Measurements from ENCODE around the gene PTPRN2. TPM values are rescaled to one million over a fixed set of nuclear protein-coding genes. Genes with fewer than 3 reads are reported as not detected.

The PTPRN2 gene
- total and polyA plus RNA-seq, 4 experiments from 2014 or later = 1.7 to 2.6 (median 1.9) TPM

DNA sequence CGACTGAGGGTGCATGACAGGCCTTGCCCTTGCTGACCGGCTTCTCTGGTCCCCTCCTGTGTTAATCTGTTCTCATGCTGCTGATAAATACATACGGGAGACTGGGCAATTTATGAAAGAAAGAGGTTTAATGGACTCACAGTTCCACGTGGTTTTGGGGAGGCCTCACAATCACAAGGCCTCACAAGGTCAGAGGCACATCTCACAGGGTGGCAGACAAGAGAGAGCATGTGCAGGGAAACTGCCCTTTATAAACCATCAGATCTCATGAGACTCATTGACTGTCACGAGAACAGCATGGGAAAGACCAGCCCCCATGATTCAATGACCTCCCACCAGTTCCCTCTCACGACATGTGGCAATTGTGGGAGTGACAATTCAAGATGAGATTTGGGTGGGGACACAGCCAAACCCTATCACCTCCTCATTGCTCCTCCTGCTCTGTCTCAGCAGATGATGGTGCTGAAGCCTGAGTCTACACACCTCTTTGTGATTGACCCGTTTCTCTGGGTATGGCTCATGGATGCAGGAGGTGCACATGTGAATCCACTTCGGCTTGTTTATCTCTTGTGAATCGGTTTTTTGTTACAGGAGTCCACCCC is 703.1 kb downstream of the PTPRN2 start:
- H3K27ac Mint-ChIP-seq = peak overlapping the region in 1 of 7 donors; percentile 47
- H3K4me1 ChIP-seq (ENCODE audit: insufficient read depth, low read length) = peaks cover 16% of the 10 kb centered on the region

DNA sequence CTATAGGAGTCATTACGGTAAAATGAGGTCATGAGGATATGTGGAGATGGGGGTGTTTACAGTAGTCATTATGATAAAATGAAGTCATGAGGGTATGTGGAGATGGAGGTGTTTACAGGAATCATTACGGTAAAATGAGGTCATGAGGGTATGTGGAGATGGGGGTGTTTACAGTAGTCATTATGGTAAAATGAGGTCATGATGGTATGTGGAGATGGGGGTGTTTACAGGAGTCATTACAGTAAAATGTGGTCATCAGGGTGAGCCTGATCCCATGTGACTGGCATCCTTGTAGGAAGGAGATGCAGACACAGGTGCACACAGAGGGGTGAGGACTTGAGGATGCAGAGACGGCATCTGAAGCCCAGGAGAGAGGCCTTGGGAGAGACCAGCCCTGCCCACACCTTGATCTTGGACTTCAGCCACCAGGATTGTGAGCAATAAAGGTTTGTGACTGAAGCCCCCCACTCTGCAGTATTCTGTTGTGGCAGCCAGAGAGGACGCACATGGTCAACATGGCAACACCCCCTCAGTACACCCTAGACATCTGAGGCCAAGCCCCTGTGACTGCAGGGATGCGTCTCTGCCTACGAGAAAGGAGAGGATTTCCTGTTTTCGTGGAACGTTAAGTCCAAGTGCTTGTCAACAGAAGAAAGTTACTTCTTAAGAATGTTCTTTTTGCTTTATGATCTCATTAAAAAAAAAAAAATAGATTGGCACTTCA is 706.4 kb downstream of the PTPRN2 start:
- peaks cover 5 to 7% (median 6%) of the 10 kb centered on the region in 4 donors for H3K4me1 Mint-ChIP-seq
- H3K4me3 ChIP-seq (ENCODE audit: low read length in 2 of 2) = no peak overlapping the region
- H3K27ac ChIP-seq (ENCODE audit: low read depth, low read length) = no peak overlapping the region
- peaks cover 16% of the 10 kb centered on the region for H3K4me1 ChIP-seq (ENCODE audit: insufficient read depth, low read length)
- peak overlapping the region in 4 of 7 donors; percentile 65 to 88 (median 82) for H3K27ac Mint-ChIP-seq
- H3K36me3 ChIP-seq (ENCODE audit: insufficient read depth, low read length) = no peaks in the 10 kb centered on the region
- intact Hi-C loops (cut with micrococcal nuclease) = no loop called here
- ChIA-PET POLR2A (ENCODE audit: partially characterized antibody) (no interaction called here), CTCF (ENCODE audit: partially characterized antibody) (no interaction called here)
- H3K9me3 ChIP-seq (ENCODE audit: control insufficient read depth in 1 of 2, low read length in 2 of 2) = no peaks in the 10 kb centered on the region
- H3K9me3 Mint-ChIP-seq = peaks cover 0 to 9% (median 4%) of the 10 kb centered on the region in 8 donors
- DNase-seq = peak in 3 of 5 donors; percentile 14 to 44 (median 17)
- peaks cover 0 to 2% of the 10 kb centered on the region in 2 donors for H3K27me3 Mint-ChIP-seq
- peak overlapping the region in 3 of 8 donors; percentile 0 to 61 (median 27) for H3K4me3 Mint-ChIP-seq
- H3K36me3 Mint-ChIP-seq = no peaks in the 10 kb centered on the region
- no peaks in the 10 kb centered on the region for H3K27me3 ChIP-seq (ENCODE audit: insufficient read depth, low read length)

More for the DNA sequence above, 703.1 kb downstream of the PTPRN2 start:
- DNase-seq = no peak
- Histone ChIP-seq H3K27ac (ENCODE audit: low read depth, low read length) (no peak overlapping the region), H3K9me3 (ENCODE audit: control insufficient read depth in 1 of 2, low read length in 2 of 2) (no peaks in the 10 kb centered on the region), H3K4me3 (ENCODE audit: low read length in 2 of 2) (no peak overlapping the region), H3K27me3 (ENCODE audit: insufficient read depth, low read length) (no peaks in the 10 kb centered on the region), H3K36me3 (ENCODE audit: insufficient read depth, low read length) (no peaks in the 10 kb centered on the region)
- Mint-ChIP-seq H3K4me3 (no peak overlapping the region), H3K9me3 (peaks cover 0 to 9% (median 4%) of the 10 kb centered on the region in 8 donors), H3K4me1 (peaks cover 7 to 10% (median 8%) of the 10 kb centered on the region in 4 donors), H3K27me3 (peaks cover 0 to 1% of the 10 kb centered on the region in 2 donors), H3K36me3 (no peaks in the 10 kb centered on the region)
- ChIA-PET POLR2A (ENCODE audit: partially characterized antibody) (no interaction called here), CTCF (ENCODE audit: partially characterized antibody) (no interaction called here)
- intact Hi-C loops (cut with micrococcal nuclease) = no loop called here

DNA sequence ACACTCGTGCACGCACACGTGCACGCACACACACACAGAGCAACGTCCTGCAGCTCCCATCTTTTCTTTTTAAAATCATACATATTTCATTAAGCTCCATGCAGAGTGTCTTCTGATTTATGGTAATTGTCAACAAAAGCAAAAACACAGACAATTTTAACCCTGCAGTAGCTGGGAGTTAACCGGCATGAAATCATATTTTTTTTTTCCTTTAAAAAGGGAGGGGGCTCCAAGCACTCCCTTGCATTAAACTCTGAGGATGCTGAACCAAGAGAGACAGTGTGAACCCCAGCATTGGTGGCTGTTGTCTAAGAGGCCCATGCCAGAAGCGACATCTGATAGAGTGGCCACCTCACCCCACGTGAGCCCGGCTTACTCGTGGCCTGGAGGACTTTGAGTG is 708.2 kb downstream of the PTPRN2 start:
- Mint-ChIP-seq H3K36me3 (no peaks in the 10 kb centered on the region), H3K27ac (peak overlapping the region in 1 of 7 donors; percentile 74), H3K4me1 (peaks cover 11 to 18% (median 15%) of the 10 kb centered on the region in 4 donors), H3K4me3 (no peak overlapping the region), H3K27me3 (peaks cover 0 to 2% of the 10 kb centered on the region in 2 donors), H3K9me3 (peaks cover 0 to 6% (median 3%) of the 10 kb centered on the region in 8 donors)
- no peak for DNase-seq
- intact Hi-C loops (cut with micrococcal nuclease) = loop anchor here (5.0 to 10.0 kb wide), 2 partner anchors 55 to 267 kb away; no protein-coding TSS in a partner anchor
- H3K27ac ChIP-seq (ENCODE audit: low read depth, low read length) = no peak overlapping the region
- no peaks in the 10 kb centered on the region for H3K27me3 ChIP-seq (ENCODE audit: insufficient read depth, low read length)
- ChIA-PET POLR2A (ENCODE audit: partially characterized antibody) (interaction anchor here (1.3 kb wide), 1 partner anchor 11 kb away, joined by 3 read pairs; no protein-coding TSS in a partner anchor), CTCF (ENCODE audit: partially characterized antibody) (interaction anchor here (0.7 to 1.8 kb wide), 4 partner anchors 9 to 447 kb away, joined by 3 to 6 read pairs (median 4); no protein-coding TSS in a partner anchor)
- no peak overlapping the region for H3K4me3 ChIP-seq (ENCODE audit: low read length in 2 of 2)
- H3K36me3 ChIP-seq (ENCODE audit: insufficient read depth, low read length) = no peaks in the 10 kb centered on the region
- no peaks in the 10 kb centered on the region for H3K9me3 ChIP-seq (ENCODE audit: control insufficient read depth in 1 of 2, low read length in 2 of 2)
- H3K4me1 ChIP-seq (ENCODE audit: insufficient read depth, low read length) = peaks cover 26% of the 10 kb centered on the region

DNA sequence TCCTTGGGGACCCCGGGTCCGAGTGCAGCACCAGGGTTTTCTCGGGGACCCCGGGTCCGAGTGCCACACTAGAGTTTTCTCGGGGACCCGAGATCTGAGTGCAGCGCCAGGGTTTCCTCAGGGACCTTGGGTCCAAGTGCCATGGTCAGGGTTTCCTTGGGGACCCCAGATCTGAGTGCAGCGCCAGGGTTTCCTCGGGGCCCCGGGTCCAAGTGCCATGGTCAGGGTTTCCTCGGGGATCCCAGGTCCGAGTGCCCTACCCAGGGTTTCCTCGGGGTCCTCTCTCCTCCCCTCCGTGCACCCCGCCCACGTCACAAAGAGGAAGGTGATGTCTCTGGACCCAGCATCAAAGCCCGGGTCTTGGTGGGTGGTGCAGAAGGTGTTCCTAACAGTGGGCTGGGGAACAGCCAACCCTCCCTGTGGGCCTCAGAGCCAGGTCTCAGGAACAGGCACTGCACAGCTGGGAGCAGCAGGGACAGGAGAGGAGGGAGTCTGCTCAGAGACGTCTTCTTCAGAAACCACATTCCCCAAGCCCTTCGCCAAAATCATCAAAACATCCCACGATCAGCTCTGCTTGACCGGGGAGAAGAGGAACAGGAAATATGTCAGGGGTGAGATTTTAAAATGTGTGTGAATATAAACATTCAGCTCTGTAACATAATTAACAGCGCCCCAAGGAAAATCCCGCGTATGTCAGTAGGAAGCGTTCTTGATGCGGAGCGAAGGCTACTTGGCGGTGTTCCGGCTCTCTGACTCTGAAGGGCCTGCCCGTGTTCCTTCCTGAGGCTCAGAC is 710.1 kb downstream of the PTPRN2 start:
- ChIA-PET CTCF (ENCODE audit: partially characterized antibody) (interaction anchor here (1.1 kb wide), 1 partner anchor 204 kb away, joined by 3 read pairs; no protein-coding TSS in a partner anchor), POLR2A (ENCODE audit: partially characterized antibody) (no interaction called here)
- Histone ChIP-seq H3K9me3 (ENCODE audit: control insufficient read depth in 1 of 2, low read length in 2 of 2) (no peaks in the 10 kb centered on the region), H3K4me1 (ENCODE audit: insufficient read depth, low read length) (peaks cover 27% of the 10 kb centered on the region), H3K27me3 (ENCODE audit: insufficient read depth, low read length) (no peaks in the 10 kb centered on the region), H3K36me3 (ENCODE audit: insufficient read depth, low read length) (no peaks in the 10 kb centered on the region), H3K4me3 (ENCODE audit: low read length in 2 of 2) (no peak overlapping the region), H3K27ac (ENCODE audit: low read depth, low read length) (no peak overlapping the region)
- intact Hi-C loops (cut with micrococcal nuclease) = loop anchor here (5.0 to 10.0 kb wide), 2 partner anchors 53 to 265 kb away; no protein-coding TSS in a partner anchor
- Mint-ChIP-seq H3K27me3 (peaks cover 0 to 2% of the 10 kb centered on the region in 2 donors), H3K4me1 (peaks cover 11 to 22% (median 16%) of the 10 kb centered on the region in 4 donors), H3K27ac (no peak overlapping the region), H3K36me3 (no peaks in the 10 kb centered on the region), H3K9me3 (peaks cover 0 to 6% (median 3%) of the 10 kb centered on the region in 8 donors), H3K4me3 (no peak overlapping the region)
- DNase-seq = no peak

DNA sequence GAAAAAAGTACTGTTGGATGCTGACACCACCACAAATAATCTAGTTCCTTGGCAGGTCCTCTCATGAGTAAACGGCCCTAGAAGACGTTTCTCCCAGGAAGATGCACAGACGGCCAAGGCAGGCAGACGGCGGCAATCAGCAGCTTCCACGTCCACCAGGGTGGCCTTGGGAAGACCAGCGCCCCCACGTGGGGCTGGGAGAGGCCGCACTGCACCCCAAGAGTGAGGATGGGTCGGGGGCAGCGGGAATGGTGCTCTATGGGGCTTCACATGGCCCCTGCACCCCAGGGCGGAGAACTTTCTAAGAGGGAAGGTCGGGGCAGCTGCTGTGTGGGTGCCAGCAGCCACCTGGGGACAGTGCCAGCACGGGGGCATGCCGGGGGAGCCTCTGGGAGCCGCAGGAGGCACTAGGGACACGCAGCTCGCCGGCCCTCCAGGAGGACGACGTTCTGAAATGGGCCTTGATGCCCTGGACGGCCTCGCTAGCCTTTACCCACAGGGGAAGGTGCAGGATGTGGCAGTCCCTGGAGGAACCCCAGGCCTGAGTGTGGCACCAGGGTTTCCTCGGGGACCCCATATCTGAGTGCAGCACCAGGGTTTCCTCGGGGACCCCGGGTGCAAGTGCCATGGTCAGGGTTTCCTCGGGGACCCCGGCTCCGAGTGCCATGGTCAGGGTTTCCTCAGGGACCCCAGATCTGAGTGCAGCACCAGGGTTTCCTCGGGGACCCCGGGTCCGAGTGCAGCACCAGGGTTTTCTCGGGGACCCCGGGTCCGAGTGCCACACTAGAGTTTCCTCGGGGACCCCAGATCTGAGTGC is 710.9 kb downstream of the PTPRN2 start:
- H3K36me3 ChIP-seq (ENCODE audit: insufficient read depth, low read length) = no peaks in the 10 kb centered on the region

More for the DNA sequence above, 710.9 kb downstream of the PTPRN2 start:
- H3K9me3 Mint-ChIP-seq = peaks cover 0 to 6% (median 3%) of the 10 kb centered on the region in 8 donors
- Histone ChIP-seq H3K27me3 (ENCODE audit: insufficient read depth, low read length) (no peaks in the 10 kb centered on the region), H3K4me1 (ENCODE audit: insufficient read depth, low read length) (peaks cover 23% of the 10 kb centered on the region), H3K4me3 (ENCODE audit: low read length in 2 of 2) (no peak overlapping the region), H3K27ac (ENCODE audit: low read depth, low read length) (no peak overlapping the region), H3K9me3 (ENCODE audit: control insufficient read depth in 1 of 2, low read length in 2 of 2) (no peaks in the 10 kb centered on the region)
- H3K4me1 Mint-ChIP-seq = peaks cover 16 to 25% (median 21%) of the 10 kb centered on the region in 4 donors
- intact Hi-C loops (cut with micrococcal nuclease) = loop anchor here (5.0 to 10.0 kb wide), 2 partner anchors 52 to 264 kb away; no protein-coding TSS in a partner anchor
- no peak for DNase-seq
- CTCF ChIA-PET (ENCODE audit: partially characterized antibody) = interaction anchor here (1.1 kb wide), 1 partner anchor 447 kb away, joined by 3 read pairs; no protein-coding TSS in a partner anchor
- no peak overlapping the region for H3K4me3 Mint-ChIP-seq
- POLR2A ChIA-PET (ENCODE audit: partially characterized antibody) = no interaction called here
- no peaks in the 10 kb centered on the region for H3K36me3 Mint-ChIP-seq
- H3K27me3 Mint-ChIP-seq = peaks cover 0 to 2% of the 10 kb centered on the region in 2 donors
- no peak overlapping the region for H3K27ac Mint-ChIP-seq

All from CD4-positive, alpha-beta memory T cell (primary cell).